Activated CD4-positive, CD25-positive, alpha-beta regulatory T cell treated with anti-CD3 and anti-CD28 coated beads, Interleukin-2, amount 50 U/mL, for 72 hours (primary cell): ENCODE results near the gene CFAP410.

ENCODE experiments used
- DNase-seq: peaks from one replicate; pipeline ENCODE4 v3.0.0; 2021

CFAP410 gene

DNA sequence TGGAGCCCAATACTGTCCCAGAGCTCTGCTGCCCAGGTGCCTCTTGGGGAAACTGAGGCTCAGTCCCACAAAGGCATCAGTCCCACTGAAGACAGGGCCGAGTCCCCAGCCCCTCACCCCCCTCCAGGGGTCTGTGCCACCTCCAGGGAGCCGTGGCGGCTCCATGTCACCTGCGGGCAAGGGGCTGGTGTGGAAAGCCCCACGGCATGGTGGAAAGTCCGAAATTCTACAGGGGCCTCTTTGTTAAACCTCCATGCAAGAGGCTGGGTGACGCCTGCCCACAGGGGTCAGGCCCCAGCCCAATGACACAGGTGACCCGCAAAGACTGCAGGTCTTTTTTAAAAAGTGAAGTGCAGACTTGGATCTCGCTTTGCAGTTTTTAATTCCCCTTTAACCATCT lies 56.8 kb downstream of the CFAP410 start:
- DNase-seq: no peak

DNA sequence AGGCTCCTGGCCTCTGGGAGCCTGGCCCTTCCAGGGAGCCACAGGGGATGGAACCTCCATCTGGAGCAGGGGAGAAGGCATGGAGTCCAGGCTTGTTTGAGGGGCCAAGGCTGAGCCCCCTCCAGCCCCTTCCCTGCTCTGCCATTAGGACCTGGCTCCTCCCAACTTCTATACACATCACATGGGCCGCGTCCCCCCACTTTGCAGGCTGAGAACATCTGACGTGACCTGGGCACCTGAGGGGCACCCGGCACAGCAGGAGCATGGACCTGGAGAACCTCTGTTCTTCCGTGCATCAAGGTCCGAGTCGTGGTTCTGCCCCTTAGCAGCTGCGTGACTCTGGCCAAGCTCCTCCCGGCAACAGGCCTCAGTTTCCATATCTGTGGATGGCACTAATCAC lies 57.4 kb downstream of the CFAP410 start:
- DNase-seq: no peak

DNA sequence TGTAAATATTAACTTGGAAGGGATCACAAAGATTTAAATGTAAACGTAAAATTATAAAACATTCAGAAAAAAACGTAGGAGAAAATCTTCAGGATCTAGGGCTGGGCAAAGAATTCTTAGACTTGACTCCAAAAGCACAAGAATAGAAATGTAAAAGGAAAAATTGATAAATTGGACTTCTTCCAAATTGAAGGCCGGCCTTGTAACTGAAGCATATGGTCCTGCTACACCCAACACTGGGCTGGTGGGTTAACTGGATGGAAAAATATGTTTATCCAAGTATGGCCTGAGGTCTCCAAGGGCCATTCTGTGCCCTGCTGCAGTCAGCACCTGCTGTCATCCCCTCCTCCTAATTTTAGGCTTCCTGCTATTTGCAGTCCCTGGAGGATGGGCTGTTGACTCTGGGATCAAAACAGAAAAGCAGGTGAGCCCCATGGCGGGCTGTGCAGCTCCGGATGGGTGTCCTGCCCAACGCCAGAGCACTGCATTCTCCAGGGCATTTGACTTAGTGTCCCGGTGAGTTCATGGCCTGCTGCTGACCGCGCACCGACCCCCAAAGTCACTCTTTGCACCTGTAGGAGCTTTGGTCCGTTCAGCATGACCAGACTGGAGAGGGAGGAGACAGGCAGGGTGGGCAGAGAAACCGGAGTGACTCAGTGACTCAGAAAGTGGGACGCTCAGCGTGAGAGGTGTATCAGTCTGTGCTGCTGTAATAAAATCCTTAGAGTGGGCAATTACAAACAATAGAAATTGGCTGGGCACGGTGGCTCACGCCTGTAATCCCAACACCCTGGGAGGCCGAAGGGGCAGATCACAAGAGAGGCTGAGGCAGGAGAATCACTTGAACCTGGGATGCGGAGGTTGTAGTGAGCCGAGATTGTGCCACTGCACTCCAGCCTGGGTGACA lies 59.6 kb downstream of the CFAP410 start:
- no peak for DNase-seq
